Astrocyte (in vitro differentiated cells and primary cell): ENCODE measurements around the gene KRT40. TPM values are rescaled to one million over a fixed set of nuclear protein-coding genes. Genes with fewer than 3 reads are reported as not detected.
A peak's percentile ranks its signal among the peaks of the same experiment; 100 is the strongest.

Experiments used
- DNase-seq: peaks from one replicate; pipeline ENCODE4 v3.0.0-alpha.2; 2010; ENCODE audit warnings: low read depth
- FAIRE-seq: peaks from 2 replicates; lab custom pipeline; 2011; peaks lifted over from hg19 to GRCh38; lab: Jason Lieb, UNC
- H2AFZ ChIP-seq: 2 replicates; pipeline ENCODE4 v1.6.0; 2012; ENCODE audit warnings: low read depth, low read length, inconsistent platforms
- H3K27ac ChIP-seq: 2 replicates; pipeline ENCODE4 v1.5.1; 2011; ENCODE audit warnings: low read depth, low read length, inconsistent platforms
- H3K27me3 ChIP-seq: 2 replicates; pipeline ENCODE4 v1.6.0; 2011; ENCODE audit warnings: low read length, inconsistent platforms; ENCODE audit not compliant: insufficient read depth
- H3K36me3 ChIP-seq: 2 replicates; pipeline ENCODE4 v1.5.1; 2011; ENCODE audit warnings: low read length, inconsistent platforms; ENCODE audit not compliant: insufficient read depth
- H3K4me1 ChIP-seq: 2 replicates; pipeline ENCODE4 v1.5.1; 2011; ENCODE audit warnings: low read length, inconsistent platforms; ENCODE audit not compliant: insufficient read depth
- H3K4me2 ChIP-seq: 2 replicates; pipeline ENCODE4 v1.6.0; 2012; ENCODE audit warnings: low read length, inconsistent platforms
- H3K4me3 ChIP-seq: 2 replicates; pipeline ENCODE4 v1.5.1; 2011; ENCODE audit warnings: low read depth, mild to moderate bottlenecking, low read length, inconsistent platforms; ENCODE audit not compliant: insufficient read depth
- H3K79me2 ChIP-seq: 2 replicates; pipeline ENCODE4 v1.6.0; 2012; ENCODE audit warnings: mild to moderate bottlenecking, low read length, inconsistent platforms; ENCODE audit not compliant: insufficient read depth
- H3K9ac ChIP-seq: 2 replicates; pipeline ENCODE4 v1.6.0; 2012; ENCODE audit warnings: mild to moderate bottlenecking, low read length, inconsistent platforms
- H3K9me3 ChIP-seq: 2 replicates; pipeline ENCODE4 v1.5.1; 2012; ENCODE audit warnings: low read depth, mild to moderate bottlenecking, low read length, inconsistent platforms; ENCODE audit not compliant: insufficient read depth
- H4K20me1 ChIP-seq: 2 replicates; pipeline ENCODE4 v1.6.0; 2012; ENCODE audit warnings: low read length, inconsistent platforms; ENCODE audit not compliant: insufficient read depth
- H3K27ac Mint-ChIP-seq: one replicate; pipeline ENCODE4 v1.8.0; 2021; ENCODE audit warnings: mild to moderate bottlenecking, mixed read lengths; ENCODE audit not compliant: unreplicated experiment
- H3K27me3 Mint-ChIP-seq: one replicate; pipeline ENCODE4 v1.8.0; 2021; ENCODE audit warnings: low read depth, mixed read lengths; ENCODE audit not compliant: unreplicated experiment
- H3K36me3 Mint-ChIP-seq: one replicate; pipeline ENCODE4 v1.8.0; 2021; ENCODE audit warnings: low read depth, mixed read lengths; ENCODE audit not compliant: unreplicated experiment
- H3K4me1 Mint-ChIP-seq: one replicate; pipeline ENCODE4 v1.8.0; 2021; ENCODE audit warnings: low read depth, mixed read lengths; ENCODE audit not compliant: unreplicated experiment
- H3K4me3 Mint-ChIP-seq: one replicate; pipeline ENCODE4 v1.8.0; 2021; ENCODE audit warnings: mild to moderate bottlenecking, moderate library complexity, mixed read lengths; ENCODE audit not compliant: unreplicated experiment
- H3K9me3 Mint-ChIP-seq: one replicate; pipeline ENCODE4 v1.8.0; 2021; ENCODE audit warnings: mild to moderate bottlenecking, mixed read lengths; ENCODE audit not compliant: unreplicated experiment
- EZH2 ChIP-seq: IDR thresholded peaks from 2 replicates; pipeline ENCODE4 v1.6.1; 2012; ENCODE audit warnings: mild to moderate bottlenecking, low read length, inconsistent platforms; ENCODE audit not compliant: insufficient read depth
- total RNA-seq: library from RNA; stranded (reverse); gene quantifications from 2 replicates; pipeline ENCODE4 v1.2.1, GENCODE V29; 2021
- TF ChIP-seq, protein P1 (sequence below): IDR thresholded peaks from 2 replicates; pipeline ENCODE4 v1.5.1; 2011; ENCODE audit warnings: low read depth, mild to moderate bottlenecking, inconsistent platforms, low read length, moderate library complexity; ENCODE audit not compliant: insufficient read depth

KRT40 gene
- total RNA-seq, 1 donor from 2014 or later = not detected

DNA sequence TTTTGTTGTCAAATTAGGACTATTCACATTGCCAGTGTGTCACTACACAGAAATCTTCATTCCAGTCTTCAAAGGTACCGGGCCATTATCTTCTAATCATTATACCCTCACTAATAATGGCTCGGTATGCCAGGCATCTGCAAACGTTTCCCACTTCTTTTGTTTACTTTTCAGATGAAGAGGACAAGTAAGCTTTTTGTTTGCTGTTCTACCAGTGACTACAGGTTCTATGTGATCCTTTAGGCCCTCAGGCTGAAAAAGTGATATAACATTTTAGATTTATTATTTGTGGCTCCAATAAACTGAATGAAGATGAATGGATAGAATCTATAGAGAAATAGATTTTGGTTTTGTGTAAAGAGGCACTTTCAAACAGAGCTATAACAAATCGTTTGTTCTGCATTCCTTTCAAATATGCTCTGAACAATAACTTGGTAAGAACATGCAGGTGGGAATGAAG lies 25.2 kb upstream of the KRT40 start:
- Mint-ChIP-seq H3K4me3 (no peak overlapping the region), H3K4me1 (no peaks in the 10 kb centered on the region), H3K27me3 (peaks cover 2% of the 10 kb centered on the region), H3K36me3 (no peaks in the 10 kb centered on the region), H3K9me3 (no peaks in the 10 kb centered on the region), H3K27ac (no peak overlapping the region)
- H3K4me3 ChIP-seq = no peak overlapping the region
- no peak overlapping the region for H2AFZ ChIP-seq
- H3K27ac ChIP-seq = no peak overlapping the region
- DNase-seq = no peak
- no peaks in the 10 kb centered on the region for H3K4me1 ChIP-seq
- H3K27me3 ChIP-seq = no peaks in the 10 kb centered on the region
- H3K79me2 ChIP-seq = no peaks in the 10 kb centered on the region
- H3K9ac ChIP-seq = no peak overlapping the region
- H3K9me3 ChIP-seq = no peaks in the 10 kb centered on the region
- no peaks in the 10 kb centered on the region for H4K20me1 ChIP-seq
- peak; percentile 26 for FAIRE-seq
- TF ChIP-seq EZH2 = no peak
- TF ChIP-seq, protein P1, sequence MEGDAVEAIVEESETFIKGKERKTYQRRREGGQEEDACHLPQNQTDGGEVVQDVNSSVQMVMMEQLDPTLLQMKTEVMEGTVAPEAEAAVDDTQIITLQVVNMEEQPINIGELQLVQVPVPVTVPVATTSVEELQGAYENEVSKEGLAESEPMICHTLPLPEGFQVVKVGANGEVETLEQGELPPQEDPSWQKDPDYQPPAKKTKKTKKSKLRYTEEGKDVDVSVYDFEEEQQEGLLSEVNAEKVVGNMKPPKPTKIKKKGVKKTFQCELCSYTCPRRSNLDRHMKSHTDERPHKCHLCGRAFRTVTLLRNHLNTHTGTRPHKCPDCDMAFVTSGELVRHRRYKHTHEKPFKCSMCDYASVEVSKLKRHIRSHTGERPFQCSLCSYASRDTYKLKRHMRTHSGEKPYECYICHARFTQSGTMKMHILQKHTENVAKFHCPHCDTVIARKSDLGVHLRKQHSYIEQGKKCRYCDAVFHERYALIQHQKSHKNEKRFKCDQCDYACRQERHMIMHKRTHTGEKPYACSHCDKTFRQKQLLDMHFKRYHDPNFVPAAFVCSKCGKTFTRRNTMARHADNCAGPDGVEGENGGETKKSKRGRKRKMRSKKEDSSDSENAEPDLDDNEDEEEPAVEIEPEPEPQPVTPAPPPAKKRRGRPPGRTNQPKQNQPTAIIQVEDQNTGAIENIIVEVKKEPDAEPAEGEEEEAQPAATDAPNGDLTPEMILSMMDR = no peak
- H3K4me2 ChIP-seq = no peak overlapping the region
- H3K36me3 ChIP-seq = no peaks in the 10 kb centered on the region

DNA sequence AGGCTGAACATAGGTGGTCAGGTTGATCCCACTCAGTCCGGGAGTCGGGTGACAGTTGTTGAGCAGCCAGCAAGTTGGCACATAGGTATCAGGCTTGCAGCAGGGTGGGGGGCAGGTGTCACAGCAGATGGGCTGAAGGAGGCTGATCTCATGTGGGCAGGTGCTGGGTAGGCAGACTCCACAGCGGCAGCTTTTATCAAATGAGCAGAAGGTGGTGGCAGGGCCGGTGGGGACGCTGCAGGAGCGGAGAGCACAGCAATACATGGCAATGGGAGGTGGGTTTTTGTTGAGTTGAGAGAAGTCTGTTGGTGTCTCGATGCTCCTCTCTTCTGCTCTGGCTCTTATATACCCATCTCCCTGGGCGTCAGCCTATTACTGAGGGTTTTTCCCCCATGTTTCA lies 24.7 kb upstream of the KRT40 start, which contains the start of gene KRTAP3-1:
TSS of gene KRTAP3-1 (minus strand) at position 318 of the 400 bp plus-strand sequence. CDS start at position 264, 54 bp downstream.
- H3K27me3 ChIP-seq = no peaks in the 10 kb centered on the region
- H3K4me2 ChIP-seq = no peak within 1 kb of the TSS
- no peaks in the 10 kb centered on the region for H3K4me1 ChIP-seq
- H3K9me3 Mint-ChIP-seq = no peaks in the 10 kb centered on the region
- no peak within 1 kb of the TSS for H3K27ac Mint-ChIP-seq
- peaks cover 2% of the 10 kb centered on the region for H3K27me3 Mint-ChIP-seq
- DNase-seq (no peak), FAIRE-seq (no peak)
- H3K36me3 ChIP-seq = no peaks in the 10 kb centered on the region
- H2AFZ ChIP-seq = no peak within 1 kb of the TSS
- H3K4me3 ChIP-seq = no peak within 1 kb of the TSS
- no peaks in the 10 kb centered on the region for H4K20me1 ChIP-seq
- TF ChIP-seq, protein P1 = no peak
- TF ChIP-seq EZH2 = no peak
- H3K36me3 Mint-ChIP-seq = no peaks in the 10 kb centered on the region
- H3K4me1 Mint-ChIP-seq = no peaks in the 10 kb centered on the region
- H3K9me3 ChIP-seq = no peaks in the 10 kb centered on the region
- no peak within 1 kb of the TSS for H3K4me3 Mint-ChIP-seq
- H3K79me2 ChIP-seq = no peaks in the 10 kb centered on the region
- H3K9ac ChIP-seq = no peak within 1 kb of the TSS
- no peak within 1 kb of the TSS for H3K27ac ChIP-seq

DNA sequence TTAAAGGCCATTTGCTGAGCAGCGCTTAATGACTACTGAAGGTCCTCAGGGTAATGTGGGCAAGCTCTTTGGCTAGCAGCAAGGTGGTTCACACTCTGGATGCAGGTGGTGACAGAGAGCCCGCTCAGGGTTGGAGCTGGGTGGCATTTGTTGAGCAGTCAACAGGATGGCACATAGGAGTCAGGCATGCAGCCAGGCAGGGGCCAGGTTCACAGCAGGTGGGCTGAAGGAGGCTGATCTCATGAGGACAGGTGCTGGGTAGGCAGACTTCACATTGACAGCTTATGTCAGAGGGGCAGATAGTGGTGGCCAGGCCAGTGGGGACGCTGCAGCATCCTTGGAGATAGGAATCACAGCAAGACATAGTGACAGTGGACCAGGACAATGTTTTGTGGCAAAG lies 20.3 kb upstream of the KRT40 start:
- H3K27ac Mint-ChIP-seq = no peak overlapping the region
- no peak for DNase-seq

More for the DNA sequence above, 20.3 kb upstream of the KRT40 start:
- Histone ChIP-seq H3K79me2 (no peaks in the 10 kb centered on the region), H3K9ac (no peak overlapping the region), H4K20me1 (no peaks in the 10 kb centered on the region), H3K36me3 (no peaks in the 10 kb centered on the region), H3K27ac (no peak overlapping the region), H3K27me3 (no peaks in the 10 kb centered on the region), H2AFZ (no peak overlapping the region), H3K4me3 (no peak overlapping the region), H3K4me1 (no peaks in the 10 kb centered on the region), H3K9me3 (no peaks in the 10 kb centered on the region), H3K4me2 (no peak overlapping the region)
- no peak for FAIRE-seq
- no peaks in the 10 kb centered on the region for H3K36me3 Mint-ChIP-seq
- TF ChIP-seq, protein P1 = no peak
- TF ChIP-seq EZH2 = no peak
- H3K9me3 Mint-ChIP-seq = no peaks in the 10 kb centered on the region
- H3K4me1 Mint-ChIP-seq = no peaks in the 10 kb centered on the region
- H3K4me3 Mint-ChIP-seq = no peak overlapping the region
- H3K27me3 Mint-ChIP-seq = peaks cover 2% of the 10 kb centered on the region
